Kidney (tissue), 14 donors: ENCODE results near the gene TEX11. TPM values are rescaled to one million over a fixed set of nuclear protein-coding genes. Genes with fewer than 3 reads are reported as not detected.
A peak's percentile ranks its signal among the peaks of the same experiment; 100 is the strongest.

Source experiments
- DNase-seq, 5 donors: peaks; one replicate each; pipeline ENCODE4 v3.0.0-alpha.2; 2013 to 2020
- FAIRE-seq: peaks from 2 replicates; lab custom pipeline; 2012; peaks lifted over from hg19 to GRCh38; lab: Jason Lieb, UNC
- H3K27ac ChIP-seq, 2 donors: one replicate each; pipeline ENCODE4 v1.7.0; 2013; ENCODE audit warnings: low read depth in 2 of 2, low read length in 2 of 2, inconsistent platforms in 1 of 2
- H3K27me3 ChIP-seq: one replicate; pipeline ENCODE4 v1.7.1; 2013; ENCODE audit warnings: low read length, inconsistent platforms; ENCODE audit not compliant: control insufficient read depth, insufficient read depth
- H3K36me3 ChIP-seq, 3 donors: one replicate each; pipeline versions ENCODE4 v1.7.0 to v1.7.1; 2013; ENCODE audit warnings: low read length in 3 of 3, control low read depth in 1 of 3, inconsistent platforms in 1 of 3; ENCODE audit not compliant: insufficient read depth in 3 of 3, control insufficient read depth in 2 of 3
- H3K4me1 ChIP-seq, 3 donors: one replicate each; pipeline versions ENCODE4 v1.7.0 to v1.7.1; 2013; ENCODE audit warnings: low read length in 3 of 3, inconsistent platforms in 1 of 3, low read depth in 1 of 3; ENCODE audit not compliant: control insufficient read depth in 2 of 3, insufficient read depth in 2 of 3
- H3K4me3 ChIP-seq, 3 donors: one replicate each; pipeline versions ENCODE4 v1.7.0 to v1.8.1; 2013; ENCODE audit warnings: low read length in 3 of 3, control low read depth in 1 of 3, inconsistent platforms in 1 of 3
- H3K9ac ChIP-seq, 3 donors: one replicate each; pipeline versions ENCODE4 v1.7.0 to v1.7.1; 2013; ENCODE audit warnings: low read length in 3 of 3, control low read depth in 1 of 3, inconsistent platforms in 1 of 3
- H3K9me3 ChIP-seq, 3 donors: one replicate each; pipeline versions ENCODE4 v1.7.0 to v1.7.1; 2013; ENCODE audit warnings: low read length in 3 of 3, control low read depth in 1 of 3, inconsistent platforms in 1 of 3; ENCODE audit not compliant: control insufficient read depth in 2 of 3, insufficient read depth in 1 of 3
- intact Hi-C: fragments of 100-400 bp; cut with DNase I; formaldehyde crosslinking; loops from one replicate; pipeline ENCODE4 v1.11.1; 2022
- polyA plus RNA-seq: library from polyadenylated mRNA; stranded (reverse); fragments of 350-450 nt; fragmentation: Illumina TruSeq; extraction: RNeasy Lipid Tissue Mini Kit (QIAGEN cat#74804); gene quantifications from one replicate; pipeline ENCODE4 v1.2.3, GENCODE V29; 2014; ENCODE audit warnings: low read depth, low replicate concordance; ENCODE audit not compliant: insufficient read depth
- total RNA-seq: library from RNA; stranded (reverse); fragmentation: NEBNext Ultra II Directional; extraction: Animal tissue kit (Norgen Biotek cat#: 25700); gene quantifications from one replicate; pipeline ENCODE4 v1.2.1, GENCODE V29; 2021
- TF ChIP-seq, protein P1 (sequence below): IDR thresholded peaks from 3 replicates; pipeline ENCODE4 v1.5.1; 2012; ENCODE audit warnings: mild to moderate bottlenecking, moderate library complexity, borderline replicate concordance; ENCODE audit not compliant: insufficient read depth; ENCODE audit errors: extremely low read depth
- donor health status: control.
- donor health status: control.
- donor health status: control.
- donor health status: control.
- donor health status: control.
- donor health status: DM: yes; HTN: yes; CAD: no.
- donor health status: Normal renal cell carcinoma (clear cell type).

The TEX11 gene
- total and polyA plus RNA-seq, 2 donors from 2014 or later: 0.28 TPM; not detected in 1

DNA sequence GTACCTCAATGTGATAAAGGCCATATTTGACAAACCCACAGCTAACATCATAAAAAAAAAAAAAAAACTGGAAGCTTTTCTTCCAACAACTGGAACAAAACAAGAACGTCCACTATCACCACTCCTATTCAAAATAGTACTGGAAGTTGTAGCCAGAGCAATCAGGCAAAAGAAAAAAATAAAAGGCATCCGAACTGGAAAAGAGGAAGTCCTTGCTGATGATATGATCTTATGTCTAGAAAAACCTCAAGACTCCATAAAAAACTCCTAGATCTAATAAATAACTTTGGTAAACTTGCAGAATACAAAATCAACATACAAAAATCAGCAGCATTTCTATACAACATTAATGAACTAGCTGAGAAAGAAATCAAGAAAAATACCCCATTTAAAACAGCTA is 134.3 kb downstream of the TEX11 start:
- no peak for FAIRE-seq
- TF ChIP-seq, protein P1, sequence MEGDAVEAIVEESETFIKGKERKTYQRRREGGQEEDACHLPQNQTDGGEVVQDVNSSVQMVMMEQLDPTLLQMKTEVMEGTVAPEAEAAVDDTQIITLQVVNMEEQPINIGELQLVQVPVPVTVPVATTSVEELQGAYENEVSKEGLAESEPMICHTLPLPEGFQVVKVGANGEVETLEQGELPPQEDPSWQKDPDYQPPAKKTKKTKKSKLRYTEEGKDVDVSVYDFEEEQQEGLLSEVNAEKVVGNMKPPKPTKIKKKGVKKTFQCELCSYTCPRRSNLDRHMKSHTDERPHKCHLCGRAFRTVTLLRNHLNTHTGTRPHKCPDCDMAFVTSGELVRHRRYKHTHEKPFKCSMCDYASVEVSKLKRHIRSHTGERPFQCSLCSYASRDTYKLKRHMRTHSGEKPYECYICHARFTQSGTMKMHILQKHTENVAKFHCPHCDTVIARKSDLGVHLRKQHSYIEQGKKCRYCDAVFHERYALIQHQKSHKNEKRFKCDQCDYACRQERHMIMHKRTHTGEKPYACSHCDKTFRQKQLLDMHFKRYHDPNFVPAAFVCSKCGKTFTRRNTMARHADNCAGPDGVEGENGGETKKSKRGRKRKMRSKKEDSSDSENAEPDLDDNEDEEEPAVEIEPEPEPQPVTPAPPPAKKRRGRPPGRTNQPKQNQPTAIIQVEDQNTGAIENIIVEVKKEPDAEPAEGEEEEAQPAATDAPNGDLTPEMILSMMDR: no peak
- Histone ChIP-seq H3K4me1 (no peaks in the 10 kb centered on the region), H3K36me3 (no peaks in the 10 kb centered on the region), H3K27me3 (no peaks in the 10 kb centered on the region), H3K27ac (no peak overlapping the region), H3K9ac (no peak overlapping the region), H3K4me3 (no peak overlapping the region), H3K9me3 (no peaks in the 10 kb centered on the region)
- DNase-seq: no peak
- intact Hi-C loops: no loop called here

DNA sequence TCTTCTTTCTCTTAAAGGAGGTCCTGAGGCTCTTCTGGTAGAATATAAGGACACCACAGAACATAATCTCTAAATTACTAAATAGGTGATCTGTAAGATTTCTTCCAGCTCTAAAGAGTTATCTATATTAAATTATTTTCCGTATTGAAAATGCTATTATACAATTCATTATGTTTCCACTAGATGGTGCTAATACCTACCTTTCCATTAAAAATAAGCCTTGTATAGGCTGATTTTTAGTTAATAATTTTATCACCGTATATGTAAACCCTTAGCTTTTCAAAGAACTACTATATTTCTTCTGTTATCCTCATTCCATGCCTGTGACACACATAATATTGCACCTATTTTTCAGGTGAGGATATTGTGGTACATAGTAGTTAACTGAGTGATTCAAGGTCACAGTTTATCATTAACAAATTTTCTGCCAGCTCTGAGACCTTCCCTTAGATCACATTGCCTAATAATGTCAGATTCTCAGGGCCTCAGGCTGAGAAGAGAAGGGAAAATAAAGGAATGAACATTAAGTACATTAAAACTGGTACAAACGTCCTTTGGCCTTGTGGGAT is 138.8 kb downstream of the TEX11 start:
- intact Hi-C loops: no loop called here
- no peak overlapping the region for H3K9ac ChIP-seq
- DNase-seq (peak in 2 of 5 donors; percentile 2), FAIRE-seq (peak; percentile 95)
- no peaks in the 10 kb centered on the region for H3K9me3 ChIP-seq
- TF ChIP-seq, protein P1: no peak
- no peaks in the 10 kb centered on the region for H3K36me3 ChIP-seq
- H3K27ac ChIP-seq: no peak overlapping the region
- H3K4me1 ChIP-seq: no peaks in the 10 kb centered on the region
- no peak overlapping the region for H3K4me3 ChIP-seq
- no peaks in the 10 kb centered on the region for H3K27me3 ChIP-seq

GRCh38 chrX:70762285-70762684 is 146.2 kb downstream of the TEX11 start:
- FAIRE-seq: no peak
- TF ChIP-seq, protein P1: no peak
- intact Hi-C loops: no loop called here

DNA sequence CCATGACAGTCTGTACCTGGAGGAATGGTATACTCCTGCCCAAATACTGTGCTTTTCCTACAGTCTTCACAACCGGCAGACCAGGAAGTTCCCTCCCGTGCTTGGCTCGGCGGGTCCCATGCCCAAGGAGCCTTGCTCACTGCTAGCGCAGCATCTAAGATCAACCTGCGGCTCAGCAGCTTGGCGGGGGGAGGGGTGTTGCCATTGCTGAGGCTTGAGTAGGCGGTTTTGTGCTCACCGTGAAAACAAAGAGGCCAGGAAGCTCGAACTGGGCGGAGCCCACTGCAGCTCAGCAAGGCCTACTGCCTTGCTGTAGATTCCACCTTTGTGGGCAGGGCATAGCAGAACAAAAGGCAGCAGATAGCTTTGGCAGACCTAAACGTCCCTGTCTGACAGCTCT is 152.7 kb downstream of the TEX11 start:
- TF ChIP-seq, protein P1: no peak
- Histone ChIP-seq H3K36me3 (no peaks in the 10 kb centered on the region), H3K4me3 (no peak overlapping the region), H3K9ac (no peak overlapping the region), H3K27me3 (no peaks in the 10 kb centered on the region), H3K4me1 (no peaks in the 10 kb centered on the region), H3K27ac (no peak overlapping the region), H3K9me3 (no peaks in the 10 kb centered on the region)
- DNase-seq: no peak
- no peak for FAIRE-seq
- intact Hi-C loops: no loop called here

More at GRCh38 chrX:70762285-70762684, 146.2 kb downstream of the TEX11 start:
- no peaks in the 10 kb centered on the region for H3K4me1 ChIP-seq
- H3K27me3 ChIP-seq: no peaks in the 10 kb centered on the region
- H3K4me3 ChIP-seq: no peak overlapping the region
- no peaks in the 10 kb centered on the region for H3K36me3 ChIP-seq
- no peak for DNase-seq
- H3K27ac ChIP-seq: no peak overlapping the region
- no peak overlapping the region for H3K9ac ChIP-seq
- H3K9me3 ChIP-seq: no peaks in the 10 kb centered on the region
